GM12892 (cell line): ENCODE results near the gene GNA14.
"Not testable (repeated sequence)": the region's sequence is repeated elsewhere in the genome, so short reads cannot be mapped to it uniquely, and the experiment has no call there.

Experiments
- DNase-seq: peaks from one replicate; pipeline ENCODE4 v3.0.0; 2011; ENCODE audit not compliant: insufficient read length
- FAIRE-seq: peaks from 2 replicates; lab custom pipeline; 2011; peaks lifted over from hg19 to GRCh38; lab: Jason Lieb, UNC
- POLR2A ChIP-seq: IDR thresholded peaks from 2 replicates; pipeline ENCODE4 v1.6.1; 2011; ENCODE audit warnings: low read depth, low read length, control low read depth
- POLR2AphosphoS5 ChIP-seq: IDR thresholded peaks from 2 replicates; pipeline ENCODE4 v1.6.1; 2011; ENCODE audit warnings: low read depth, low read length, control low read depth
- TAF1 ChIP-seq: IDR thresholded peaks from 2 replicates; pipeline ENCODE4 v1.6.1; 2011; ENCODE audit warnings: low read depth, mild to moderate bottlenecking, control low read depth, low read length, borderline replicate concordance

Gene GNA14

DNA sequence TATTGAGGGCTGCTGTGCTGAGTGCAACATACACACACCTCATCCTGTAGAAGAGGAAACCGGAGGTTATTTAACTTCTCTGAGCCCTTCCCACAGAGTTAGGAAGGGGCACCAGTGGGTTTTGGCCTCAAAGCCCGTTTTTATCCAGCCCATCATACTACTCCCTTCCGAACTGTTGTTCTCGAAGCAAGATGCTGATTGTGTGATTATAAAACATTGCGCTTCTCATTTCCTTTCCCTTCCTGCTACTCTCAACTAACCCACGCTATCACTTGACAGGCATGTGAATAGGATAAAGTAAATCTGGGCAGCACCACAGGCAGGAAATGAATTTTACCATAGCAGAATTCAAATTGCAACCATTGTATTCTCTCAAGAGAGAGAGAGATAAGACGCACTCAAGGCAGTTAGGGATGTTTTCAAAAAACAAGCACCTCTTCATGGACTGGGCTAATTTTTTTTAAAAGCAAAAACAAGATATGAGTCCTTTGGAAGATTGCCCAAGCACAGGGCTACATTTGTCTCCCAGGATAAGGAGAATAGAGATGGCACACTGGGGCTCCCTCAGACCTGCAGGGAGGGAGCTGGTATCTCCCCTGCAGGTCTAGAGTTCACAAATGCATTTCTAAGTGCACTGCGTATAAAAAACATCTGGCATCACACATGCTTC is 52.6 kb downstream of the GNA14 start:
- no peak for TF ChIP-seq TAF1
- no peak for TF ChIP-seq POLR2A
- DNase-seq: no peak
- no peak for FAIRE-seq

DNA sequence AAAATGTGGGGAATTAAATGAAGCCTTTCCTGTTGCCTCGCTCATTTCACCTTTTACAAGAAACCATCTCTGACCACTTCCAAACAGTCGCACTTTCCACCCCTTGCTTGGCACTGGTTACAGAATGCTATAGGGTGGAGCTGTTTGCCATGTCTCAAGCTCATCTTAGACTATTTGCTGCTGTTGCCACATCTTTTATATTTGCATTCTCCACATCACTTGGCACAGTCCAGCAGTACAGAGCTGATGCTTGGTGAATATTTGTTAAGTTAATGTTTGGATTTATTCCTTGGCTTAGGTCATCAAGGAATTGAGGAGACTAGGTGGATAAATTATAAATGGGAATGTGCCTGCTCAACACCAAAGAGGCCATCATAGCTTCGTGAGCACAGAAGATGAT is 53.2 kb downstream of the GNA14 start:
- DNase-seq: no peak
- TF ChIP-seq POLR2A (no peak), TAF1 (no peak), POLR2AphosphoS5 (no peak)
- FAIRE-seq: no peak

DNA sequence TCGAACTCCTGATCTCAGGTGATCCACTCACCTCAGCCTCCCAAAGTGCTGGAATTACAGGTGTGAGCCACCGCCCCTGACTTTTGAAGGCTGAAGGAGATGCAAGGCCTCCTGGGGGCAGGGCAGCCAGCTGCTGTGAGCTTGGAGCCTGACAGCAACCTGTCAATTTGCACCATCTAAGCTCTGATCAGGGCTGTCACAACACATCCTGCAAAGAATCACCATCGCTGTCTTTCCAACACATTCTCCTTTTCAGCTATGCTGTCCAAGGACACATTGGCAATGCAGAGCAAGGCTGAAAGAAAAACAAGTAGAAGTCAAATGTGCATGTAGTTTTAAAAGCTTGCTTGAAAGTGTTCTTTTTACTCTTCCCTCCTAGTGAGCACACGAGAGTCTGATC is 54.6 kb downstream of the GNA14 start:
- TF ChIP-seq POLR2A (no peak), TAF1 (no peak), POLR2AphosphoS5 (no peak)
- DNase-seq (no peak), FAIRE-seq (no peak)

DNA sequence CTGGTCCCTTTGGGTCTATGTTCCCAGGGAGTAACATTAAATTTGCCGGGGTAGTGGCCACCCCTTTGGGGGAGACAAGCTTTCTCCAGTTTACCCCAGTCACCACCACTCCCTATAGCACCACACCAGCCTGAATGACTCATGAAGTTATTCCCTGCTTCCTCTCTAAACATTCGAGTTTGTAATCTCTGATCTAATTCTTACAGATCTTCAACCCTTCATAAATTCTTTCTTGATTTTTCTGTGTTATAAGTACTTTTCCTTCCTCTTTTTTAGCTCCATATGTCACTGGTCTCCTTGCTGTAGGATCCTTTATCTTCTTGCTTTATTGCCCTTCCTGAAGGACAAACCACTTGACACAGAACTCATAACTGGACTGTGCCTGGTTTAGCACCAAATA is 55.6 kb downstream of the GNA14 start:
- TF ChIP-seq TAF1 (no peak), POLR2A (no peak), POLR2AphosphoS5 (no peak)
- FAIRE-seq (no peak), DNase-seq (no peak)

DNA sequence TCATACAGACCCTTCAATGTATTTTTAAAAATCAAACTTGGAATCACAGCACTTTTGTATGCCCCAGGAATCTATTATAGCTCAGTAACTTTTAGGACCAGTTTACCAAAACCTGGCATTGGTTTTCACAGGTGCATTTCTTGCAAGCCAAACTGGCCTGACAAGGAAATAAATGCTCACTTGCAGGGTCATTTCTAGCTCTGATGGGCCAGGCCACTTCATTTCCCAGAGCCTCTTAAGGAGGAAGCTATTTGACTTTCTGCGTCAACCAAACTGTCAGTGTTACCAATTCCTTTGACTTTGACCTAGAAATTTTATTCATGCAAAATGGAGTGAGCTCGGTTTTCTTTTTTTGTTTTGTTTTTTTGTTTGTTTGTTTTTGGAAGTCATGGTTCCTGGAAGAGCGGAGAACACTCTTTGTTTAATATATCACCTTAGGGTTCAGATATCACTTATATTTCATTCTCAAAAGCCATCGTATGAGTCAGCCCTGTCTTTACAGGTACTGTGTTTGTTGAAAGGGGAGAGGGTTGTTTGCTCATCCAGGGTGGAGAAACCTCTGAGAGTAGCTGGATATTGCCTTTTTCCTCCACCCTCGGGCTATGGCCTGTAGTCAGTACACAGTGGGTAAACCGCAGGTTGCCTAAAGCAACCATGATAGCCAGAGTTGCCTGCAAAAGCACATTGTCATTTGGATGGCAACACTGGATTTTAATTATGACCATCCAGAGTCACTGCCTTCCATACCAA is 58.9 kb downstream of the GNA14 start:
- DNase-seq (no peak), FAIRE-seq (no peak)
- TF ChIP-seq TAF1 (no peak), POLR2A (no peak), POLR2AphosphoS5 (no peak)

DNA sequence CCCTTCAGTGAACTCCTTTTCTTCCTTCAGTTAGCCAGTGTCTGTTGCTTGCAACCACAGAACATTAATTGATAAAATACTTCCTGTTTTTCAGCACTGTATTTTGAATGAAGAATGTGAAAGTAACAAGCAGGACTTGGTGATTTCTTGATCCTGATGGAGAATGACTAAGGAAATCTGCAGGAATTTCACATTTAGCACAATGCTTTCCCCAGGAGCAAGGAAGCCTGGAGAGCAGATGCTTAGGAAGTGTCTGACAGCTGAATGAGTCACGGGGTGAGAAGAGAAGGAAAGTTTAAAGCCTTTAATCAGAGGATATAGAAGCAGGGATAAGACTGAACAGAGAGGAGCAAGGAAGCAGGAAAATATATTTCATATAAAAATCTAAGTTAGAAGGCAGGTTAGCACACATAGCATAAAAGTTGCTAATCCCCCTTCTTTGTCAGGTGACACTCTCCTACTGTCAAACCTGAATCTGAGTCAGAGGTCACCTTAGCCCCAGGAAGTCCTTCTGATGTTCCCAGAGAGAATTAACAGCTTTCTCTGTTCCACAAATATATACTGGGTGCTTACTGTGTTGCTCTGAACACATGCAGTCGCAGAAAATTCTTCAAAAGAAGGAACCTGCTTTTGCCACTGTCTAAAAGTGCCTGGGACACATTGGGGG is 59.7 kb downstream of the GNA14 start:
- FAIRE-seq (no peak), DNase-seq (no peak)
- TF ChIP-seq POLR2AphosphoS5 (no peak), TAF1 (no peak), POLR2A (no peak)

DNA sequence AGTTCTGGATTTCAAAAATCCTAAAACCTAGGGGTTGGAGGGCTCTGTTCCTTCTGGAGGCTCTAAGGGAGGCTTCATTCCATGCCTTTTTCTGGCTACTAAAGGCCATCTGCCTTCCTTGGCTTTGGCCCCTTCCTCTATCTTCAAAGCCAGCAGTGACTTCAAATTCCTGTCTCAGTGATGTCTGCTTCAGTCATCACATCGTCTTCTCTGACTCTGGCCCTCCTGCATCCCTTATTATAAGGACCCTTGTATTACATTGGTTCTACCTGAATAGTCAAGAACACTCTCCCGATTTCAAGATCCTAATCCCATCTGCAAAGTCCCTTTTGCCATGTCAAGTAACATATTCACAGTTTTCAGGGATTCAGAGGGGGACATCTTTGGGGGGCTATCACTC is 60.3 kb downstream of the GNA14 start:
- no peak for DNase-seq
- no peak for TF ChIP-seq TAF1
- no peak for TF ChIP-seq POLR2A
- no peak for TF ChIP-seq POLR2AphosphoS5
- FAIRE-seq: no peak

DNA sequence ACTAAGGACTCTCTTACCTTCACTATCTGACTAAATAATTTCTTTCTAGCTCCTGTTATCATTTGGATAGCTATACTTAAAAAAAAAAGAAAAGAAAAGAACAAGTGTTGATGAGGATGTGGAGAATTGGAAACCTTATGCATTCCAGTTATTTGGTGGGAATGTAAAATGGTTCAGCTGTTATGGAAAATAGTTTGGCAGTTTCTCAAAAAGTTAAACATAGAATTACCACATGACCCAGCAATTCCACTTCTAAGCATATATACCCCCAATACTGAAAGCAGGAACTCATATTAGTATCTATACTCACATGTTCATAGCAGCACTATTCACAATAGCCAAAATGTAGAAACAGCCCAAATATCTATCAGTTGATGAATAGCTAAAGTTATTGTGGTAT is 61.1 kb downstream of the GNA14 start:
- FAIRE-seq (no peak), DNase-seq (no peak)
- TF ChIP-seq POLR2A: no peak
- no peak for TF ChIP-seq TAF1
- TF ChIP-seq POLR2AphosphoS5: no peak

DNA sequence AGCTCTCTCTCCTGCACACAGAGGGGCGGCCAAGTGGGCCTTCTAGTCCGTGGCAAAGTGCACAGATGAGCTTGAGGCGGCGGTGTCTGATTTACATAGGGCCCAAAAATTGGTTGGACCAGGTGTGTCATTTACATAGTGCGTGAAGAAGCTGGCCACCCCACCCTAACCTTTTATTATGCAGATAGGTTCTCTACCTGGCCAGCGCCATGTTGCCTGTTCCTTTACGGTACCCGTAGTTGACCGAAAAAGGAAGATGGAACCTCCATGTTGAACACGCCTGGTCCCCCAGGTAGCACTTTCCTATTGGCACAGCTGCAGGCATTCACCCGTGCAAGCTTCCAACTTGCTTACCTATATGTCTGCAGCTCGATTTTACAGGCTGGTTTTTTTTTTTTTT is 61.5 kb downstream of the GNA14 start:
- TF ChIP-seq POLR2A: no peak
- no peak for TF ChIP-seq TAF1
- TF ChIP-seq POLR2AphosphoS5: no peak
- DNase-seq (no peak), FAIRE-seq (no peak)

DNA sequence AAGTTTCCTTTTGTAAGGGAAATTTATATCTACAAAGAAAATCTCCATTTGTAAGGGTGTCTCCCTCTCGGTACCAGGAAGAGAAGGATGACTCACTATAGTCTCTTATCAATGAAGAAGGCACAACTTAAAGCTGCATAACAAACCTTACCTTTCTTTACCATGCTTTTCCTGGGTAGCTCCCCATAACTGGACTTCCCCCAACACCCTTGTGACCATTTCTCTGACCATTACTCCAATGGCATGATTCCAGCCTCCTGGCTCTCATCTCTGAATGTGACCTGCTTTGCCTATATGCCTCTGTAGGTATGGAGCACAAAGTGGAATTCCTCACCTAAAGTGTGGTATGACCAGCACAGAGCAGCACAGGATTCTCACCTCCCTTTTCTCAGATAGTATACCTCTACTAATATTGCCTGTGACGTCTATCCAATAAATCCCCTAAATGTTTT is 62.8 kb downstream of the GNA14 start:
- DNase-seq (no peak), FAIRE-seq (no peak)

DNA sequence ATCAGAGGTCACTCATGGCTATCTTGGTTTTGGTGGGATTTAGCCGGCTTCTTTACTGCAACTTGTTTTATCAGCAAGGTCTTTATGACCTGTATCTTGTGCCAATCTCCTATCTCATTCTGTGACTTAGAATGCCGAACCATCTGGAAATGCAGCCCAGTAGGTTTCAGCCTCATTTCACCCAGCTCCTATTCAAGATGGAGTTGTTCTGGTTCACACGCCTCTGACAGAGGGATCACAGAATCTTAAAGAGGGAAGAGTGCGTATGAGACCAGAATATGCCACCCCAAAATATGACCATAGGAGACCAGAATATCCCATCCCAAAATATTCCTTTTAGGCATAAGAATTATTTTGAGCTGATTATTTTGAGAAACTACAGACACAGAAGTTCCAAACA is 63.2 kb downstream of the GNA14 start:
- FAIRE-seq, DNase-seq: not testable (repeated sequence)

More for the DNA sequence above, 62.8 kb downstream of the GNA14 start:
- TF ChIP-seq POLR2A: no peak
- no peak for TF ChIP-seq TAF1
- no peak for TF ChIP-seq POLR2AphosphoS5
